GM19025 (cell line): ENCODE results near the gene HDHD5.

Source experiments
- ATAC-seq: cut with Tn5 transposase; IDR thresholded peaks from one replicate; pipeline ENCODE4 v1.9.1; 2021; ENCODE audit warnings: mild to moderate bottlenecking, low read depth, moderate library complexity; ENCODE audit not compliant: unreplicated experiment

Gene HDHD5

GRCh38 chr22:17158568-17159503 lies at the start of gene HDHD5:
Gene HDHD5, minus strand, starts transcription at chr22:17159277. Its CDS starts 26 bp downstream, at chr22:17159251.
- ATAC-seq, result peak; percentile 74

GRCh38 chr22:17205432-17205831 lies 46.4 kb upstream of the HDHD5 start:
- ATAC-seq, result no peak

GRCh38 chr22:17201285-17201945 lies 42.3 kb upstream of the HDHD5 start:
- no peak for ATAC-seq

GRCh38 chr22:17199003-17199731 lies 40.1 kb upstream of the HDHD5 start:
- ATAC-seq, result no peak

- ATAC-seq, result no peak
Observed at GRCh38 chr22:17198170-17199002, 39.3 kb upstream of the HDHD5 start.

- no peak for ATAC-seq
Observed at GRCh38 chr22:17194213-17194612, 35.1 kb upstream of the HDHD5 start.

- ATAC-seq, result no peak
Observed at GRCh38 chr22:17192186-17192585, 33.1 kb upstream of the HDHD5 start.

GRCh38 chr22:17191163-17191784 lies 32.2 kb upstream of the HDHD5 start:
- ATAC-seq, result no peak

- no peak for ATAC-seq
Observed at GRCh38 chr22:17190702-17191101, 31.6 kb upstream of the HDHD5 start.

GRCh38 chr22:17176715-17177114 lies 17.6 kb upstream of the HDHD5 start:
- ATAC-seq, result no peak

GRCh38 chr22:17172029-17172833 lies 13.2 kb upstream of the HDHD5 start:
- no peak for ATAC-seq

- ATAC-seq, result peak; percentile 95
Observed at GRCh38 chr22:17171153-17172028, 12.3 kb upstream of the HDHD5 start.

GRCh38 chr22:17167486-17167885 lies 8.4 kb upstream of the HDHD5 start:
- ATAC-seq, result no peak

- no peak for ATAC-seq
Observed at GRCh38 chr22:17164392-17165024, 5.4 kb upstream of the HDHD5 start.

GRCh38 chr22:17162731-17163130 lies 3.7 kb upstream of the HDHD5 start:
- no peak for ATAC-seq

- no peak for ATAC-seq
Observed at GRCh38 chr22:17161991-17162390, 2.9 kb upstream of the HDHD5 start.

- ATAC-seq, result peak; percentile 14
Observed at GRCh38 chr22:17159504-17159951, 451 bp upstream of the HDHD5 start.
